ENCODE measurements around the gene ZNF296.
A peak's percentile ranks its signal among the peaks of the same experiment; 100 is the strongest.

The ZNF296 gene

GRCh38 chr19:45051929-45052579, 24.2 kb downstream of the ZNF296 start:
- no peak for DNase-seq

GRCh38 chr19:45050036-45050435, 26.2 kb downstream of the ZNF296 start:
- DNase-seq: no peak

DNA sequence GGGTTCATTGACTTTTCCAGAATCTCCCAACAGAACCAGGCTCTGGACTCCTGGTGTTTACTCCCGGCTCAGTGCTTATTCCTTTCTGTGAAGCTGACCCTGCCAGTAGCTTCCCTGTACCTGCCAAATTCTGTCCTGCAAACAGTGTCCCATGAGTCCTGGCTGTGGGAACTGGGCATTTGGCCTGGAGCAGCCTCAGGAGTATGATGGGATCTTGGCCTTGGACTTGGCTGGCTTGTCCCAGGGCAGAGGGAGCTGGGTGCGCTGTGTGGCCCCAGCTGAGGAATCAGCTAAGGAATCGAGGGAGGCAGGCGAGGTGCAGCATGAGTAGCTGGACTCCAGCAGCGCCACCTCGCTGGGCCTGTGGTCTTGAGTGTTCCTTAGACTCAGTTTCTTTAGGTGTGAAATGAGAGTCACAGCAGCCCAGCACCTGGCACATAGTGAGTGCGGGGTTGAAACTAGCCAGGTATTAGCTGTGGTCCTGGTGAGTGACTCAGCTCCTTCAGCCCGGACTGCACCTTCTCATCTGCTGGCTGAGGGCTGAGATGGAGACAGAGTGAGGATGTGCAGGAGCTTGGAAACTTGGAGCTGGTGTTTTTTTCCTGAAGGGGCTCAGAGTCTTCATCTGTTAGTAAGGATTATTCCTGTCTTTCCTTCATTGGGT, 27.1 kb downstream of the ZNF296 start:
- DNase-seq: no peak

- DNase-seq: no peak
Observed at GRCh38 chr19:45047188-45047797, 29.0 kb downstream of the ZNF296 start.

DNA sequence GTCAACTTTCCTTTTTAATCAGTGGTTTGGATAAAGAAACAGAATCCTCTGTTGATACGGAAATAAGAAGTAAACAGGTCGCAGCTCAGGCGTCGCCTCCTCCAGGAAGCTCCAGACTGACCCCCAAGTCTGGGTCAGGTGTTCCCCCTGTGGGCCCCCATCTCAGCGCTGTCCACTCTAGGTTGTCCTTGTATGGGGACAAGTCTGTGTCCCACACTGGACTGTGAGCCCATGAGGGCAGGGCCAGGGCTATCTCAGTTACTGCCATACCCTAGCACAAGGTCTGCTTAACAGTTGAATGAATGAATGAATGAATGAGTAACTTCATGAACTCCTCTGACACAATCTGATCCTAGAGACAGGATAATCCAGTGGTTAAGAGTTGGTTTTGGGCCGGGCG, 29.9 kb downstream of the ZNF296 start:
- DNase-seq: no peak

DNA sequence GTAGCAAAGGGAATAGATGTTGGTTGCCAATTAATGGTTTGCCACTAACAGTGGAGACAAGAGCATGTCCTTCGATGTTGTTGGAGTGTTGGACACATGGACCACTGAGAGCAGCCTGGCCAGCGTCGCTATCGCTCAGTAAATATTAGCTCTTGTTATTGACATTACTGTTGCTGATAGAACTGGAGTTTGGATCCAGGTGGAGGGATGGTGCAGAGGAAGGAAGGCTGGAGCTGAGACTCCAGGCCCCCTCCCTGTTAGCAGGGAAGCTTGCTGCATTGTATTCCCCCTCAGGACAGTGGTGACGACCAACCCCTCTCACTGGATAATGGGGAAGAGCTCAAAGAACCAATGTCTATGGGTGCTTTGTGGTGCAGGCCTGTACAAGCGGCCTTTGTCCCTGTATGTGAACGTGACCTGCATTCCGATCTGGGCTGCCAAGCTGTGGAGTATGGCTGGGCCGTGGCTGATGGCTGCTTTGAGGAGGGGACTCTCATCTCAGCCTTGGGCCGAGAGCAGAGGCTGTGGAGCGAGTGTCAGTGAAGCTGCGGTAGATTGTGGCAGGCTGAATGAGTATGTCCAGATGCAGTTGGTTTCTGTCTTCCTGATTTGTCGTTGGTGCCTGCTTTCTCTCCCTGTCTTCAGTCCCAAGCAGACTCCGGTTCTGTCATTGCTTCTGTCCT, 30.5 kb downstream of the ZNF296 start:
- DNase-seq: no peak

- no peak for DNase-seq
Observed at GRCh38 chr19:45041125-45041524, 35.2 kb downstream of the ZNF296 start.

DNA sequence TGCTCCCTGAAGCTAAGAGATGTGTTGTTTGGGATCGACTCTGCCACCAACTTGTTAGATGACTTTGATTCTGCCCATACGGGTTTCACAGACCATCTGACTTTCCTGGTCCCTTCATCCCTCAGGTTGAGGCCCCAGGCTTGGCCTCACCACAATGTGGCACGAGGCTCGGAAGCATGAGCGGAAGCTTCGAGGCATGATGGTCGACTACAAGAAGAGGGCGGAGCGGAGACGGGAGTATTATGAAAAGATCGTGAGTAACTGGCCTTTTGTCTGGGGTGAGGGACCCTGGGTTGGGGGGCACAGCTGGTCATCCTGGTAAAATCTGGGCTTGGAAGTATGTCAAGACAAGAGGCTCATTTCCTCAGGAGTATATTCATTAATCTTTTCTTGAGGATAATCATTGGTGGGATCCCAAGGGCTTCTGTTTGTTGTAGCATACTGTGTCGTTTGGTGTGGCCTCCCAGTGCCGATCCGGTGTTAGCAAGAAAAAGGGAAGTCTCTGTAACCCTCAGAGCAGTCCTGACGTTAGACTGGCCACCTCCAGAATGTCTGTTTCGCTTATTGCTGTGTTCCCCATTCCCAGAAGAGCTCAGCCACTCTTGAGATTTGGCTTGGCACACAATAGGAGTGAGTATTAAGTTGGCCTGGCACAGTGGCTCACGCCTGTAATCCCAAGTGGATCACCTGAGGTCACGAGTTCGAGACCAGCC, 36.1 kb downstream of the ZNF296 start:
- no peak for DNase-seq

- DNase-seq: peak; percentile 84
Observed at GRCh38 chr19:45038931-45039893, 37.1 kb downstream of the ZNF296 start, which contains the start of gene CLASRP. TSS of gene CLASRP (plus strand) at chr19:45039045. CDS start at chr19:45040213, 1,168 bp downstream.

DNA sequence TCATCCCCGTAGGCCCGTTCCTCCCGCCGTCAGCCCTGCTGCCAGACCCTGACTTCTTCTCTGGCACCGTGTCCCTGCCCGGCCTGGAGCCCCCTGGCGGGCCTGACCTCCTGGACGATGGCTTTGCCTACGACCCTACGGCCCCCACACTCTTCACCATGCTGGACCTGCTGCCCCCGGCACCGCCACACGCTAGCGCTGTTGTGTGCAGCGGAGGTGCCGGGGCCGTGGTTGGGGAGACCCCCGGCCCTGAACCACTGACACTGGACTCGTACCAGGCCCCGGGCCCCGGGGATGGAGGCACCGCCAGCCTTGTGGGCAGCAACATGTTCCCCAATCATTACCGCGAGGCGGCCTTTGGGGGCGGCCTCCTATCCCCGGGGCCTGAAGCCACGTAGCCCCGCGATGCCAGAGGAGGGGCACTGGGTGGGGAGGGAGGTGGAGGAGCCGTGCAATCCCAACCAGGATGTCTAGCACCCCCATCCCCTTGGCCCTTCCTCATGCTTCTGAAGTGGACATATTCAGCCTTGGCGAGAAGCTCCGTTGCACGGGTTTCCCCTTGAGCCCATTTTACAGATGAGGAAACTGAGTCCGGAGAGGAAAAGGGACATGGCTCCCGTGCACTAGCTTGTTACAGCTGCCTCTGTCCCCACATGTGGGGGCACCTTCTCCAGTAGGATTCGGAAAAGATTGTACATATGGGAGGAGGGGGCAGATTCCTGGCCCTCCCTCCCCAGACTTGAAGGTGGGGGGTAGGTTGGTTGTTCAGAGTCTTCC, 38.7 kb downstream of the ZNF296 start:
- DNase-seq: no peak

DNA sequence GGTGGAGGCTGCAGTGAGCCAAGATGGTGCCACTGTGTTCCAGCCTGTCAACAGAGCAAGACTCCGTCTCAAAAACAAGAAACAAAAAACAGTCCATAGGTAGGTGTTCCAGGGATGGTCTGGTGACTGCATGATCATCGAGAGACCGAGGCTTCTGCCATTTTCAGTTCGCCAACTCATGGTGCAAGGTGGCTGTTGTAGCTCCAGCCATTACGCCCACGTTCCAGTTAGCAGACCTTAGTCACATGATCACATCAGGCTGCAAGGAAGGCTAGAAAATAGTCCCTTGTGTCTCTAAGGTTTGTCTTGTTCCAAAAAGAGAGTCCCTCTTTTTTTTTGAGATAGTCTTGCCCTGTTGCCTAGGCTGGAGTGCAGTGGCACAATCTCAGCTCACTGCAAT, 40.5 kb downstream of the ZNF296 start:
- DNase-seq: no peak

DNA sequence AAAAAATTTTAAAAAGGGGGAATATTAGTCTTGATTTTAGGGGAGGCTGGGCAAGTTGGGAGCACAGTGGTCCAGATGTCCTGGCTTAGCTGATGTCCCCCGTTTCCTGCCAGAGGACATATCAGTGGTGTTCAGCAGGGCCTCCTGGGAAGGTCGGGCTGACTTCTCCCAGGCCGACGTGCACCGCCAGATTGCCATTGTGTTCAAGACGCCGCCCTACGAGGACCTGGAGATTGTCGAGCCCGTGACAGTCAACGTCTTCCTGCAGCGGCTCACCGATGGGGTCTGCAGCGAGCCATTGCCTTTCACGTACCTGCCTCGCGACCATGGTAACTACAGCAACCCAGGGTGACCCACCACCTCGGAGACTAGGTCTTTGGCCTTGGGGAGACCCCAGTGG, 43.9 kb downstream of the ZNF296 start:
- no peak for DNase-seq

DNA sequence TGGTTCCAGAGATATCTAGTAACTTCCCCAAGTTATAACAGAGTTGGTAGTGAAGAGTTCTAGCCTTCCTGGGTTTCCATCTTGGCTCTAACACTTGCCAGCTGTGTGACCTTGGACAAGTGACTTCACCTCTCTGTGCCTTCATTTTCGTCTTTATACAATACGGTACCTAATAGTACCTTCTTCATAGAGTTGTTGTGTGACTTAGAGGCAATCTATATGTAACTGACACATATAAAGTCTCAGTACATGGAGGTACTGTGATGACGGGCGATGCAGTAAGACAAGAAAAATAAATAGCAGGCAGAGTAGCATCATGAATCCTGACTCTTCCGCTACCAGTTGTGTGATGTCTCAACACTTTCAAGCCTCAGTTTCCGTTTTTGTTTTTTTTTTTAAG, 45.5 kb downstream of the ZNF296 start:
- DNase-seq: no peak

- no peak for DNase-seq
Observed at GRCh38 chr19:45027371-45027770, 48.9 kb downstream of the ZNF296 start.

- DNase-seq: no peak
Observed at GRCh38 chr19:45025264-45025663, 51.0 kb downstream of the ZNF296 start.

GRCh38 chr19:45023048-45023447, 53.2 kb downstream of the ZNF296 start:
- DNase-seq: no peak

- DNase-seq: no peak
Observed at GRCh38 chr19:45021971-45022370, 54.3 kb downstream of the ZNF296 start.
